ENCODE measurements around the gene KCND1.
A peak's percentile ranks its signal among the peaks of the same experiment; 100 is the strongest.

Gene KCND1

DNA sequence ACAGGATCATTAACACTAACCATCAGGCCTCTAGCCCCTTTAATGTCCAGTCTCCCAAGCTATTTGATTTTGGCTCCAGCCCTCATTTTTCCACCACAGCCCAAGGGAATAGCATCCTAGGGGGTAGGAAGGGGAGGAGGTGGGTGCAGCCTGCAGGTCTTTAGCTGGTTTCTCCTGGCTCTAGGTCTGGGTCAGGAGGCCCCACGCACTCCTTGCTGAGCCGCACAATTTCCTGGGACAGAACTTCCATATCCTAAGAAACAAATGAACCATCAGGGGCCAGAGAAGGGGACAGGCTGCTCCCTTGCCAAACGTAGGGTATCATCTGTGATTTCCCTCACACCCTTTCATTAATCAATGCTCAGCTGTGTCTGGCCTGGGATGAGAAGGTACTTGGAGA is 2.4 kb upstream of the KCND1 start:
- DNase-seq: no peak

DNA sequence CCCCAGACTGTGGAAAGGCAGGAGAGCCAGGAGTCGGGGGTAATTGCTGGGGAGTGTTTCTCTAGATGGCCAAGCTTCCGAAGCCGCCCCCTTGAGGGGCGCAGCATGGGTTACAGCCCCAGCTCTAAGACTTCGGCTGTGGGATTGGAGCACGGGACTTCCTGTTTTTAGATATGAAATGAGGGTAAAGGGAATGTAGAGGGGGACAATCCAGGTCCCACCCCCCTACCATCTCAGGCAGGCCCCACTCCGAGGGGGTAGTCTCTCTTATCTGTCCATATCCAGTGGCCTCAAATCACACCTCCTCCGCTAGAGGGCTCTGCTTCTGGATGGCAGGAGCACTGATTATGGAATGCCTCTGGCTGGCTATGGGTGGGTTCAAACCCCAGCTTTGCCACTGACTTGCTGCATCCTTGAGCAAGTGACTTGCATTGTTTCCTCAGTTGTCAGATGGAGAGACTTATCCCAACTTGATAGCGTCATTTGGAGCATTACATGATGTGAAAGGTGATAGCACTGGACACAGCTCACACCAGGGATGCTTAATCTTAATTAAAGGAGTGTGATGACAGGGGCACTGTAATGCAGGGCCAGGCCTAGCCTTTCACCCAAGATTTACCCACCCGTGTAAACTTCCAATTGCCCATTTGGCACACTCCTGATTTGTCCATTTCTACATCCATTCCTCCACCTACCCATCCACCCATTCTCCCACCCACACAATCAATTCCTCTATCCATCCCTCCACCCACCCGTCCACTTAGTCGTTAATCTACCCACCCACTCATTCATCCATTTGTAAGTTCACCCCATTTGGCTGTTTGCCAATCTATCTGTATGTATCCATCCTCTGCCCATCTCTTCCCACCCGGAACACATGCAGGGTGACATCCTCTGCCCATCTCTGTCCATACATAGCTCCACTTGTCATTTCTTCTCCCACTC is 848 bp upstream of the KCND1 start:
- peak; percentile 42 for DNase-seq

DNA sequence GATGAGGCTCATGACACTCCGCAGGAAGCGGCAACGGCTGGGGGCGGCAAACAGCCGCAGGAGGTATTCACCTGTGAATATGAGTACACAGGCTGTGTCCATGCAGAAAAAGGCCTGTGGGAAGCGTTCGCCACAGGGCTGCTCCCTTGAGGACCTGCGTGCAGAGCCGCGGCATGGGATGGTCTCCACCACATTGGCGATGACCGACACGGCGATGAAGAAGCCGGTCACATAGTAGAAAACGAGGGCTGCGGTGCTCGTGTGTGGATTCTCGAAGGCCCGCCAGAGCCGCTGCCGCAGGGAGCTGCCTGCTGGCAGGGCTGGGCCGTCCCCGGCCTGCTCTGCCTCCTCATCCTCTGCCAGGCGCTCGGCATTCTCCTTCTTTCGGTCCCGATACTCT is 2.2 kb downstream of the KCND1 start:
- no peak for DNase-seq

DNA sequence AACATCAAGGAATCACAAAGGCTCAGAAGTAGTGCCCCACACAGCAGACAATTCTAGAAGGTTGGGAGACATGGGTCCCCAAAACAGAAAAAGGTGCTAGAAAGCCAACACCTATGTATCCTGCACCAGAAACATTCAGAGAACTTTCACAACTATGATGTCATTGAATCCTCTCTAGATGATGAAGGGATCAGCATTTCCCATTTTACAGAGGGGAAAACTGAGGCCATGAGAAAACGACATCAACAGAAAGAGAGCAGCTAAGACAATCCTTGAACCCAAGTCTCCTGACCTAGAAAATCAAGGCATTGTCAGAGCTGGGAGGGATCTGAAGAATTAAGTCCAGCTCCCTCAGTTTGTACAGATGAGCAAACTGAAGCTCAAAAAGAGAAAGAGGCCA is 3.3 kb downstream of the KCND1 start:
- DNase-seq: no peak

DNA sequence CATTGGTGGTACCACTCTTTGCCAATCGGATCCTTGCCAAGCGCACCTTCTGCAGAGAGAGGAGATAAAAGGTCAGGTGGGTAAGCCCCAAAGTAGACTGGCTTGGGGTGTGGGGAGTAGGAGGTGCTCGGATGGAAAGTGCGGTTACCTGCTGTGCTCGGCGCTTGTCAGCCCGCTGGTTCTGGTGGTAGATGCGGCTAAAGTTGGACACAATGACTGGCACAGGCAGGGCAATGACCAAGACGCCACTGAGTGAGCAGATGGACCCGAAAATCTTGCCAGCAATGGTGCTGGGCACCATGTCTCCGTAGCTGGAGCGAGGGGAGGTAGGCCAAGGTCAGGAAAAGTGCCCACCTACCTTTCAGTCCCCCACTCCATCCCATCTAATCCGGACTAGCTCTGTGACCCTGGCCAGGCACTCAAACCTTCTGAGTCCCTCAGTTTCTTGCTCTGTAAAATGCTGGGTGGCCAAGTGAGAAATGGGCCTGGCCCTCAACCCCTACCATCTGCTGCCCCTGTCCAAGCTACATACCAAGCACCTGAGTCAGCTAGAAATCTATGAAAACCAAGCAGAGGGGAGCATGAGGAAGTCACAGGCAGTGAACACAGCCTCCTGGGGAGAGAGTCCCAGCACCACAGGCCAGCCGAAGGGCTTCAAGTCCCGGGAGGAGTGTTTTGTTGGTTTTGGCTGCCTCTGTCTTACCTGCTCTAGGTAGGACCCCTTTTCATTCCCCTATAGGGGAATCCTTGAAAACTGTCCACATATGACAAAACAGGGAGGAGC is 4.7 kb downstream of the KCND1 start:
- no peak for DNase-seq

DNA sequence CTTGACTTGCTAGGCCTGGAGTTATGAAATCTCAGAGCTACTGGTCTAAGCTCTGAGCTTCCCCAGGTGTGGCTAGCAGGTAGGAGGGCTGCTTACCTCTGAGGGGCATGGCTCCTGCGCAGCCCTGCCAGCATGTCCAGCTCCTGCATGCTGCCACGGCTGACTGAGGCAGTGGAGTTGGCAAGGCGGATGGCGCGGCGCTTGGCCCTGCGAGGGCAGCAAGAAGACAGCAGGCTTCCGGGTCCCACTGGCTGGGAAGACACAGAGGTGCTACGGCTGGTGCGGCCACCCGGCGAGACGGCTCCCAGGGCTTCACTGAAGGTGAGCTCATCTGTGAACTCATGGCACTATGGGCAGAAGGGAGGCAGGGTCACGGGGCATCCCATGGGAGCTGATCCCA is 5.7 kb downstream of the KCND1 start:
- no peak for DNase-seq

DNA sequence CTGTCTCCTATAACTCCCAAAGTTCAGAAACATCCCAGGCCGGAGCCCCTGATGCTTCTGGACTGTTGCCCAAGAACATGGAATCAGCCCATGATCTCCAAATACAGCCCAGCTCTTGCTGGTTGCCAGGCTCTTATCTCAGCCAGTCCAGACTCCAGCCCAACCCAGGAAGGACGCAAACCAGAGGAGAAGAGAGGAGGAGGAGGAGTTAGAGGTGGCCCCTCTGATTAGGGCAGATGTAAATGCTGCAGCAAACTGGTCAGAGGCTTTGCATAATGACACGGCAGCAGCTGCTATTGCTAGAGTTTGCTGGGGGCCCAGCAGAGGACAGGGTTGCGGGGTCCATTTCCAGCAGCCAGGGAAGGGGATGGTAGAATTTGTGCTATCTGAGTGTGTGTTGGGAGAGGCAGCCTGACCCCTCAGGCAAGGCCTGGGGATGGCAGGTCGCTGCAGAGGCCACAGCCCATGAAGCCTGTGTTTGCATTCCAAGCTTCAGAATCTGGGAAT is 10.0 kb downstream of the KCND1 start:
- DNase-seq: no peak

DNA sequence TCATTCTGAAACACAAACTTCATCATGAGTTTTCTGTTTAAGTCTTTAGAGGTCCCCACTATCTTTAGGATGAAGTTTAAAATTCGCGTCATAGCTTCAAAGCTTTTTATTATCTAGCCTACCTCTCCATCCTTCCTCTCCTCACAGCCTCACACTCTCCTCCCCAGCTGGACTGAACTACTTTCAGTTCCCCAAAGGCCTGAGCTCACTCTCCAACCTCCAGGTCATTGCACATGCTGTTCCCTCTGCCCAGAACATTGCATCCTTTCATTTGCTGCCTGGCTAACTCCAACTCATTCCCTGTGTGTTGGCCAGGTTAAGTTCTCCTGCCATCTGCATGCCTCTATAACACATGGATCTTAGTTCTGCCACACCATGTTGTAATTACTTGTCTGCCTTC is 11.4 kb downstream of the KCND1 start:
- no peak for DNase-seq

DNA sequence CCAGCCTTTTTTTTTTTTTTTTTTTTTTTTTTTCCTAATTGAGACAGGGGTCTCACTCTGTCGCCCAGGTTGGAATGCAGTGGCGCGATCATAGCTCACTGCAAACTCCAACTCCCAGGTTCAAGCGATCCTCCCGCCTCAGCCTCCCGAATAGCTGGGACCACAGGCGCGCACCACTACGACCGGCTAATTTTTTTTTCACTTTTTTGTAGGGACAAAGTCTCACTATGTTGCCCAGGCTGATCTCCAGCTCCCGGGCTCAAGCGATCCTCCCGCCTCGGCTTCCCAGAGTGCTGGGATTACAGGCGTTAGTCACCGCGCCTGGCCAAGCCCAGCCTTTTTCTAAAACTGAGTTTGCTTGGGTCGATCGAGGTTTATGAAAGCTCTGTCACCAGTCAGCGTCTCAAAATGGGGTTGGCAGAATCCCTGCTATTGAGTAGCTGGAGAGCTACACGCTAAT is 13.0 kb downstream of the KCND1 start:
- DNase-seq: peak; percentile 62

DNA sequence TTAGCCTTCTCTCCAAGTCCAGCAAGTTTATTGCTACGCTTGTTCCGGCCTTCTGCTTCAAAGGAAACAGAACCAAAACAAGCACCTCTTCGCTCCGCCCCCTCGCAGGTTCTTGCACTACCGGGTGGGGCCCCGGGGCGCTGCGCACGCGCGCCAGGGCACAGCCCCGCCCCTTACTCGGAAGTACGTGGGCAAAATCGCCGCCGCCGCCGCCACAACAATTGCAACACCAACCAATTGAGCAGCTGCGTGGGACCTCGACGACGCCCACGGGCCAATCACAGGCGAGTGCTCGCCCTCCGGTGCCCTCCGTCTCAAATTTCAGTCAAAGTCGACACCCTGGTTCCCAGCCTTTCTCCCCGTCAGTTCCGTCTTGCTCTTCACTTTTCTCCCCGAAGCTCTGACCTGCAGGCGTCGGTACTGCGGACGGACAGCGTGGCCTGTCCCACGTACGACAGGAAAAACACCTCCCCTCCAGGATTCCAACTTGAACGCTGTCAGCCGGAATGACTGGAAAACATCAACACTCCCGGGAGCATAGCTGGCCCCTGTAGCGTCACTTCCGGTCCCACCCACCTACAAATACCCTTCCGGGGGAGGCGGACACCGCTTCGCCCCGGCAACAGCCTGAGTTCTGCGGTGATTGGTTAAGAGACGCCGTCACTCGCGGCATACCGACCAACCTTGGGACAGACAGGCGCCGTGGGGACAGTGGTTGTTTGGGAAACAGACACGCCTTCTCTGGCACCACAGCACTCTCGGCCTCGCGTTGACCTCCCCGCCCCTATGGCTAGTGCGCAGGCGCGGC is 13.6 kb downstream of the KCND1 start:
- peak; percentile 97 for DNase-seq

DNA sequence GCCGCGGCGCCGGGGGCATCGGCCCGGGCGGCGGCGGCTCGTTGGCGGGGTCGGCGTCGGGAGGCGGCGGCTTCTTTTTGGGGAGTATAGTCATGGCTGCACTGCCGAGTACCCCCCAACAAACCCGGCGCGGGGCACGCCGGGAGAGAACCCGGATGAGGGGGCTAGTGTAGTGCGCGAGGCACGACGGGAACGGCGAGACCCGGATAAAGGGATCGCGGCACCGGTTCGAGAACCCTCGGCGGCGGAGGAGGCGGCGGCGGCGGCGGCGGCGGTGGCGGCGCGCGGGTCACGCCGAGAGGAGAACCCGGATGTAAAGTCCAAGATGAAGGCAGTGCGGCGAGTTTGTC is 14.2 kb downstream of the KCND1 start, which contains the start of gene OTUD5:
Gene OTUD5, minus strand, starts transcription at position 131 of the 350 bp plus-strand sequence. Its CDS starts 37 bp downstream, at position 94.
- DNase-seq: peak; percentile 77

DNA sequence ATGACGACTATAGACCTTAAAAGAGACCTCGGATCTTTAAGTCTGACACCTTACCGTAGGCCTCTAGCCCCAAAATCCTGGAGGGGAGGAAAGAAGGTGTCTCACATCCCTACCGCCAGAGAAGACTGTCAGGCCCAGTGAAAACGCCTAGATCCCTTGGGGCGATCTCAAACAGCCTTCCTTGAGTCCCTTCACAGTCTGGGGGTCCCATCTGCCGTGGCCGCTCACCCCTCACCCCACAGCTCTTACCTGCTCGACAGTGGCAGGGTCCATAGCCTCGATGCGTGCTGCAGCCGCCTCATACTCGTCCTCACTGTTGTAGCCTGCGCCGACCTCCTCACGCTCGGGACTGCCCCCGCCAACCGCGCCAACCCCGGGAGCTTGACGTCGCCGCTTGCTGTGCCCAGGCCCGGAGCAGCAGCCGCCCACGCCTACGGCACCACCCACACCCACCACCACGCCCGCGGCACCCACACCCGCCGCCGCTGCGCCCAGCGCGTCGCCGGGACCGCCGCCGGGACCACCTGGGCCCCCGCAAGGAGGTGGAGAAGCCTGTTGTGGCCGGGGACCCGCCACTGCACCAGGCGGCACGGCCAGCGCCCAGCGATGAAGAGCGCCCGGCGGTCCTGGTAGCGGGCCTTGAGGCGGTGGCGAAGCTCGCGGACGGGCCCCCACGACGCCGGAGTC is 14.8 kb downstream of the KCND1 start:
- DNase-seq: peak; percentile 22

DNA sequence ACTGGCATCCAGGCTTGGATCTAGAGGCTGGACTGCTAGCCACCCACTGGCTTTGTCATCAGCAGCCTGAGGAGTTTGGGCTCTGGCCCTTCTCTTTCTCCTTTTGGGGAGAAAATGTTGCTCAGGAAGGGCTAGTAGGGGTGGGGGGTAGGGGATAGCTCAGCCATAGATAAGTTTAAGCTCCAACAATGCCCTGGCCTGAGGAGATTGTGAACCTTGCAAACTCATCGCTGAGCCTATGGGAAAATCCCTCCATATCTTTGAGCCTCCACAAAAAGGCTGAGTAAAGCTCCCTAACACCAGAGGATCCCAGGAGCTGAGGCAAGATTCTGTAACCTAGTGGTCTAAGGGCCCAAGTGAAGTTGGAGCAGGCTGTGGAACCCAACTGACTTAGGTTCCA is 23.1 kb downstream of the KCND1 start:
- DNase-seq: no peak

DNA sequence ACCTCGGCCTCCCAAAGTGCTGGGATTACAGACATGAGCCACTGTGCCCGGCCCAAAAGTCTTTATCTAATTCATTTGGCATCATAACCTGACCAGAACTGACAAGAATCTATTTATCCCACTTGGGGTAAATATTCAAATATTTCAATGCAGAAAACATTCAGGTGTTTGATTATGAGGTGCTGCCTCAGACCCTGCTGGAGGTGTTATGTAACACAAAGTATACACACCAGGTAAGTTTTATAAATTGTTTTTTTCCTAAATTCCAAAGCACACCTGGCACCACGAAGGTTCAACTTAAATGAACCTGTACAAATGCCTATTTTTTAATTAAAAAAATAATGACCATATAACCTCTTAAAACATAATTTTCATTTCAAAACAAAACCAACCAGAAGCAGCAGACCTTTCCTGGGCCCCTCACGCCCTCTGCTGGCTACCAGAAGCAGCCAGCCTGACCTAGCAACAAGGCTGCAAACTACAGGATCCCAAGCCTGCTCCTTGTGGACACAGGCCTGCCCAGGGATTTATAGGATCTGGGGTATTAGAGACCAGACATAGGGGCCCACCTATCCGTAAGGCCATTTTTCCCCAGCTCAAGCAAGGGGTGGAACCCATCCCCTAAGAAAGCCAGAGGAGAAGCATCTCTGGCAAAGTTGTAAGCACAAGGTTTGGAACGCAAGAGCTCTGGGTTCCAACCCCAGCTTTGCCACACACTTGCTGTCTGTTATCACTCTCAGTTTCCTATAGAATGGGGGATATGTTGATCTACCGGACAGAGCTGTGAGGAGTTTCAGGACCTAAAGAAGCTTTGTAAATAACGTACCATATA is 25.9 kb downstream of the KCND1 start:
- peak; percentile 38 for DNase-seq

DNA sequence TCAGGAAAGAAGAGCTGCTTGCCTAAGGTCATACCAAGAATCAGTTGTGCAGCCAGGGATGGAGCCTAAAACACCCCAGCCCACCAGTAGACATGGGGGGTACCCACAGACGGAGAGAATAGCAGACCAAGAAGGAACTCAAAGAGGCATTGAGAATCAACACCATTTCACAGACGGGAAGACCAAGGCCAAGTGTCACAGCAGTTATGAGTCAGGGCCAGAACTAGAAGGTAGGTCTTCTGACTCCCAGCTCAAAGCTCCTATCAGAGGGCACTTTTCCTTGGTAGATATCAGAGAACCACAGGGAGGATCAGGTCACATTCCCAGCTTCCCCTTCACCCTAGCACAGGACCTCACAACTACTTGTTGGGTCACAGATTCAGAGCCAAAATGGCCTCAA is 28.7 kb downstream of the KCND1 start:
- no peak for DNase-seq

DNA sequence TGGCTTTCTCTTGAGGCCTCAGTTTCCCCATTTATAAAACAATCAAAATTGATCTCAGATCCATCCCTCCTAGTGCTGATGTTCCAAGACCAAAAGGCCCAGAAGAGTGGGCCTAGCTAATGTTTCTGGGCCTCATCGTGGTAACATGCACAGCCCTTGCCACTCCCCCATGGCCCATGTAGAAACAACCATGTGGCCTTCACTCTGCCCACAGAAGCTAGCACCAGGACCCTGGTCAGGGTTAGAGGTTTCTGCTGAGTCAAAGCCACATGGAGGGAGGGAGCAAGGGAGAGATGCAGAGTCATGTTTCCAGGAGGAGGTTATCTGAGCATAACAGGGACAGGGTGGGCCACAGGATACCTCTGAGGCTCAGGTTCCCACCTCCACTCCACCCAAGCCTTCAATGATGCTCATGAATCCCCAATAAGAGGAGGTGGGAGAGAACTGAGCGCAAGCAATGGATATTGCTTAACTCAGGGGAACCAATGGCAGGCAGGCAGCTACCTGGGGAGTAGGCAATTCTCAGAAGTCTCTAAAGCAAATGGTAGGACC is 31.2 kb downstream of the KCND1 start:
- no peak for DNase-seq

DNA sequence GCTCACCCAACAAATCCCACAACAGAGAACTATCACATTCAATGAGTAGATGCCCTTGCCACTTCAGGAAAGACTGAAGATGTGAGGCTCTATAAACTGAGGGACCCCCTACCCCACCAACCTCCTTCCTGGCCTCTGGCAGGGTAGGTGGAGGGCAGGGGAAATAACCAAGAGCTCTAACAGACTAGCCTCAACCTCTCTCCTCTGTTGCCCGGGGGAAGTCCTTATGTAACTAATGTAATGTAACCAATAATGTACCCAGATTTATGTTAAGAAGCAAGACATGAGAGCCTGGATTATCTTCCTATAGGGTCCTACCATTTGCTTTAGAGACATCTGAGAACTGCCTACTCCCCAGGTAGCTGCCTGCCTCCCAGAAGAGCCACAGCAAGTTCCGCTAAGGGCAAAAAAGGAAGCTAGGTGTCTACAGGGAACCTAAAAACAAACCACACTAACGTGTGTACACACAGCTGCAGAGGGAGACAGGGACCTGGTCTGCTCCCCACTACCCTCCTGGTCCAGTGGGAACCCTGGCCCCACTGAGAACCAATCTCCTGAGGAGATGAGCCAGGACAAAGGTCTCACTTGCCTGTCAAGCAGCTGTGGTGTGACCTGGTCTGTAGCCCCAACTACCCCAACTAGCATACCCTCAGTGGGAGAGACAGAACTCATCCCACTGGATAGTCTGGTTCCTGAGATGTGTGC is 32.0 kb downstream of the KCND1 start:
- DNase-seq: no peak

DNA sequence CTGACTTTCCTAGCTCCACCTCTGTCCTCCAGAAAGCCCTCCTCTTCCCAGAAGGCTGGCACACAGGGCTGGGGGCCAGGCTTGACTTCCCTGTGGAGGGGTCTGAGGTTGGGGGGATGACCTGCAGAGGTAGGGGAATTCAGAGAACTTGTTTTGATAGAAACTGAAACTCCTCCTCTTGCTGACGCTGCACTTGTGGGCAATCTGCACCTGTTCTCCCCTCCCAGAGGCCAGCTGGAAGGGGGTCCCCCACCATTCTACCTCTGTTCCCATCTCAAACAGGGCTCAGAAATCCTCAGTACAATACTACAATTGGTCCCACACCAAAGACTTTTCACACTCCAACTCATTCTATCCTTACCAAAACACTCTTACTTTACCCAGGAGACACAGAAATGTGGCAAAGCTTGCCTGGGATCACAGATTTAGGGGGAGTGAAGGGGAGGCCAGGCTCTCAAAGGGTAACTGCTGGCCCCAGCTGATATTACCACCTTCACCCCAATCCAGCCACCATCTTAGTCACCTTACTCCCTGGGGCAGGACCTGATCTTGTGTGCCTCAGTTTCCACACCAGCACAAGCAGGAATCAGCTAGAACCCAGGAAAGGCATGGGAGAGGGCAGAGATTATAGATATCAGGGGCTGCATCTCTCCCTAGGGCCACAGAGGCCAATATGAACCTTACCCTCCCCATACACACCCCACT is 32.8 kb downstream of the KCND1 start:
- DNase-seq: no peak

DNA sequence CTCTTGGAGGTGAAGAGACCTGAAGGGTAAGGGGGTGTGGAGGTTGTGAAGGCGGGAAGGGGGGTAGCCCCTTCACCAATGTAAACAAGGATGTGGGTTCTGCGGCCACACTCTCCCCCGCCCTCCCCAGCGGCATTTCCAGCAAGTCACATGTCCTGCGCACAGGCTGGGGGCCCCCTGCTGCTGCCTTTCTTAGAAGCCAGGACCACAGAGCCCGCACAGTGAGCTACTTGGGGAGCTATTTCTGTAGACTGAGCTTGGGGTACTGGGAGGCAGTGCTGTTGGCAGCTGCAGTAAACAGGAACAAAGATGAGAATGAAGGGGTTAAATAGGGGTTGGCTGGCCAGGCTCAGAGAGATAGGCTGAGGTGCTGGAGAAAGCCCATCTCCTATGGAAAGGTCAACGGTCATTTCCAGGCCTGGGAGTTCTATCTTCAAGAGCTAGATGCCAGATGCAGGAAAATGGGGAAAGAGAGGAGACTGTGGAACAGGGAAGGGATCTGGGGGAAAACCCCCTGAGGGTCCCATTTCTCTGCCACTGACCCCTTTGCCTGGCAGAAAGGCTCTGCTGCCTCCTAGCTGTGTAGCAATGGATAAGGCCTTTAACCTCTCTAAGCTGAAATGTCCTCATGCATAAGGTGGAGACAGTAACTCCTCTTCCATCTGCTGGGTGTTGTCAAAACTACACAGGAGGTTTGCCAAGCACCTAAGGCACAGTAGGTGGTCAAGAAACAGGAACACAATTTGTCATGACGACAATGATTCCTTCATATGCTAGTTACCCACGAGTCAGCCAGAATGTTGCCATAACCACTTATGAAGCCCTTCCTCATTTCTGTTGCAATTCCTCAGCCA is 34.4 kb downstream of the KCND1 start:
- DNase-seq: peak; percentile 27
